Calu3 (cell line): Measurements from ENCODE around the gene IGLL1. TPM values are rescaled to one million over a fixed set of nuclear protein-coding genes. Genes with fewer than 3 reads are reported as not detected.

Experiments used
- BruUV-seq: library from RNA; stranded (reverse); fragments of 400-500 nt; replicated peaks from 2 replicates; lab custom pipeline; 2021; lab: Mats Ljungman, UMichigan
- CTCF ChIA-PET: fragments of 300-600 bp; sonication (Branson Sonifier 250); formaldehyde crosslinking; loops from one replicate; lab custom pipeline; 2022; ENCODE audit warnings: antibody characterized with exemption; lab: Charles Lee
- DNase-seq: peaks from one replicate; pipeline ENCODE4 v3.0.0; 2022
- H3K27ac Mint-ChIP-seq: one replicate; pipeline ENCODE4 v1.8.0; 2022; ENCODE audit warnings: mixed read lengths; ENCODE audit not compliant: unreplicated experiment
- H3K27me3 Mint-ChIP-seq: one replicate; pipeline ENCODE4 v1.8.0; 2022; ENCODE audit warnings: mixed read lengths; ENCODE audit not compliant: unreplicated experiment
- H3K36me3 Mint-ChIP-seq: one replicate; pipeline ENCODE4 v1.8.0; 2022; ENCODE audit warnings: mild to moderate bottlenecking, moderate library complexity, mixed read lengths; ENCODE audit not compliant: insufficient read depth, unreplicated experiment
- H3K4me1 Mint-ChIP-seq: one replicate; pipeline ENCODE4 v1.8.0; 2022; ENCODE audit warnings: mild to moderate bottlenecking, low read depth, mixed read lengths; ENCODE audit not compliant: unreplicated experiment
- H3K4me3 Mint-ChIP-seq: one replicate; pipeline ENCODE4 v1.8.0; 2022; ENCODE audit warnings: mild to moderate bottlenecking, low read depth, moderate library complexity, mixed read lengths; ENCODE audit not compliant: unreplicated experiment
- H3K9me3 Mint-ChIP-seq: one replicate; pipeline ENCODE4 v1.8.0; 2022; ENCODE audit warnings: low read depth, mixed read lengths; ENCODE audit not compliant: unreplicated experiment
- CTCF ChIP-seq: fragments of 200-600 bp; IDR thresholded peaks from one replicate; pipeline ENCODE4 v1.8.0; 2022; ENCODE audit warnings: antibody characterized with exemption; ENCODE audit not compliant: unreplicated experiment
- intact Hi-C: fragments of 100-400 bp; cut with micrococcal nuclease; formaldehyde crosslinking; loops from one replicate; pipeline ENCODE4 v1.10.0; 2022; ENCODE audit not compliant: unreplicated experiment
- total RNA-seq: library from RNA; stranded (reverse); gene quantifications from 2 replicates; pipeline ENCODE4 v1.2.3, GENCODE V29; 2022

The IGLL1 gene
- total RNA-seq, 1 experiment from 2014 or later: not detected

DNA sequence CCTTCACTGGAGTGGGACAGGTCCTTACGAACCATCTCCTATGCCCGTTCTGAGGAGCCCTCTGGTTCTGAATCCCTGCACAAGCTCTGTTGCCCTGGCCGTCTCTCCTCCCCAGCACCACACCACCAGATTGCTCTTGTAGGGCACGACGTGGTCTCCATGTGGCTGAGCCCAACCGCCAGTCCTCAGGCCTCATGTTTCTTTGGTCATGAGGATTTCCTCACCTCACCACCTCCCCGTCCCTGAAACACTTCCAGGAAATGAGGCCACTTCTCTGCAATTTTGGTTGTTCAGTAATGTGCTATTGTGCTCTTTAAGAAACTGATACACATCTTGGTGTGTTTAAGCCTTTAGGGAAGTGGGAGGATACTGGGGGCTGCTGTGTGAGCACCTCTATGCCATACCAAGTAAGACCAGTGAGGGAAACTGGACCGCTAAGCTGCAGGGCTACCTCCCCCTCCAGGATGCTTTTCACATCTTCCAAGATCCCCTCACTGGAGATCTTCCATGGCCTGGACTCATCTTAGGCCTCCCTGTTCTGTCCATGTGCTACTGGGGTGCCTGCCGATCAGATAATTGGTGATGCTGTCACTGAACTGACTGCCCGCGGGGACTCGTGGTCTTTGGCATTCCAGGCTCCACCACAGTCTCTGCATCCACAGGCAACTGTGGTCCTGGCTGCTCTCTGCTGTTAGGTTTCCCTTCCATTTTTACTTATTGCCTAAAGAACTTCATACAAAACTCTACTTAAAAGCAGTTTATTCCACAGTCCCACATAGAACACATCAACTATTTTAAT lies 30.1 kb upstream of the IGLL1 start:
- H3K4me3 Mint-ChIP-seq: no peak overlapping the region
- CTCF ChIA-PET: no interaction called here
- no peaks in the 10 kb centered on the region for H3K36me3 Mint-ChIP-seq
- DNase-seq: no peak
- no TSS peak for BruUV-seq
- H3K4me1 Mint-ChIP-seq: no peaks in the 10 kb centered on the region
- no peaks in the 10 kb centered on the region for H3K27me3 Mint-ChIP-seq
- H3K9me3 Mint-ChIP-seq: no peaks in the 10 kb centered on the region
- no peak for TF ChIP-seq CTCF
- intact Hi-C loops: no loop called here
- H3K27ac Mint-ChIP-seq: no peak overlapping the region

DNA sequence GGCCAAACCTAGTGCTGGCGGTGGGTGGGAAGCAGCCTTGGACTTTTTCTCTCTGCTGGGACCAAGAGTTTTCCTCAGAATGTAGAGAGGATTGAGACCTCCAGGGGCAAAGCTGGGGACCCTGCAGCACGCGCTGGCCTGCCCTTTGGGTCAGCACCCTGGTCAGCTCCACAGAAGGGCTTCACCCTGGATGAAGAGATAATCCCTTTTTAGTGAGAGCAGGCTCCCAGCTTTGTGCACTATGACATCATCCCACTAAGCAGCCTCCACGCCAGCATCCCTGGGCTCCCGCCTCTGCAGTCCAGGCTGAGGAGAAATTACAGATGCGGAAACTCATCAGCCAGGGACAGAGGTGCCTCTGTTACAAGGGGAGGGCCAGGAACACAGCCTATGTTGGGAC lies 28.5 kb upstream of the IGLL1 start:
- intact Hi-C loops: no loop called here
- H3K9me3 Mint-ChIP-seq: no peaks in the 10 kb centered on the region

GRCh38 chr22:23606204-23607131 lies 26.4 kb upstream of the IGLL1 start:
- peaks cover 2% of the 10 kb centered on the region for H3K4me1 Mint-ChIP-seq
- no peaks in the 10 kb centered on the region for H3K27me3 Mint-ChIP-seq
- CTCF ChIA-PET: no interaction called here
- no peak overlapping the region for H3K27ac Mint-ChIP-seq
- intact Hi-C loops: no loop called here
- no peak overlapping the region for H3K4me3 Mint-ChIP-seq
- TF ChIP-seq CTCF: no peak
- DNase-seq: no peak
- peaks cover 4% of the 10 kb centered on the region for H3K36me3 Mint-ChIP-seq
- no TSS peak for BruUV-seq
- no peaks in the 10 kb centered on the region for H3K9me3 Mint-ChIP-seq

More for the DNA sequence above, 28.5 kb upstream of the IGLL1 start:
- DNase-seq: no peak
- no peaks in the 10 kb centered on the region for H3K27me3 Mint-ChIP-seq
- BruUV-seq: no TSS peak
- H3K27ac Mint-ChIP-seq: no peak overlapping the region
- peaks cover 4% of the 10 kb centered on the region for H3K36me3 Mint-ChIP-seq
- H3K4me1 Mint-ChIP-seq: no peaks in the 10 kb centered on the region
- CTCF ChIA-PET: no interaction called here
- no peak overlapping the region for H3K4me3 Mint-ChIP-seq
- TF ChIP-seq CTCF: no peak

DNA sequence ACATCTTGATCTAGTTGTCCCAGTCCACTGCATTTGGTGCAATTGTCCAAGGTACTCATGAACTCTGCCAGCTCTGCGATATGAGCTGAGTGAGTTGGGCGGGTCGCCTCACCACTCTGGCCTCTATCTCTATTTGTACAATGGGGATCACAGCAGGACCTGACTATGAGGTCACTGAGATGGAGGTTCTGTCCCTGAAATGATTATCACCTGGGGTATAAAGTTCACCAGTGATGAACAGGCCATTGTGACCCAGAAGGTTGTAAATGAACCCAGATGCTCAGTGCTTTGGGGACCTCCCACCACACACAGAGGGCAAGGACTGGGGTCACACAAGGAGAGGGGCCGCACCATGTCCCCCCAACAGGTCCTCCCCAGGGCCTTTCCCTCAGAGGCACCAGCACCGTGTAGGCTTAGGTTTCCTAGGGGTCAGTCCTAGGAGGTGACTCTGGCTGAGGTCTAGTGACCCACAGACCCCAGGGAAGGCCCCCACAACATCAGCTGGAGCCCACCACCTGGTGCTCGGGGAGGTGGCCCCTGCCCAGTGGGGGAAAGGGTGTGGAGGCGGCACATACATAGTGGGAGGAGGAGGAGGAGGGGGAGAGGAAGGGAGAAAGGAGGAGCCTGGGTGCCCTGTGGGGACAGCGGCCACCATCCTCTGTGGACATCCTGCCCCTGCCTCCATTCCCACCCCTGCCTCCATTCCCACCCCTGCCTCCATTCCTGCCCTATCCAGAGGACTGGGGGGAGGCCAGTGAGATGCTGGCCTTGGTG lies 25.0 kb upstream of the IGLL1 start:
- no TSS peak for BruUV-seq
- Mint-ChIP-seq H3K4me1 (peaks cover 8% of the 10 kb centered on the region), H3K36me3 (peaks cover 4% of the 10 kb centered on the region), H3K4me3 (no peak overlapping the region), H3K27ac (no peak overlapping the region), H3K27me3 (no peaks in the 10 kb centered on the region), H3K9me3 (no peaks in the 10 kb centered on the region)
- DNase-seq: no peak
- intact Hi-C loops: no loop called here
- CTCF ChIA-PET: interaction anchor here (0.7 kb wide), 1 partner anchor 116 kb away, joined by 3 read pairs; no protein-coding TSS in a partner anchor
- no peak for TF ChIP-seq CTCF
